ENCODE measurements around the gene FAM98C.

FAM98C gene

DNA sequence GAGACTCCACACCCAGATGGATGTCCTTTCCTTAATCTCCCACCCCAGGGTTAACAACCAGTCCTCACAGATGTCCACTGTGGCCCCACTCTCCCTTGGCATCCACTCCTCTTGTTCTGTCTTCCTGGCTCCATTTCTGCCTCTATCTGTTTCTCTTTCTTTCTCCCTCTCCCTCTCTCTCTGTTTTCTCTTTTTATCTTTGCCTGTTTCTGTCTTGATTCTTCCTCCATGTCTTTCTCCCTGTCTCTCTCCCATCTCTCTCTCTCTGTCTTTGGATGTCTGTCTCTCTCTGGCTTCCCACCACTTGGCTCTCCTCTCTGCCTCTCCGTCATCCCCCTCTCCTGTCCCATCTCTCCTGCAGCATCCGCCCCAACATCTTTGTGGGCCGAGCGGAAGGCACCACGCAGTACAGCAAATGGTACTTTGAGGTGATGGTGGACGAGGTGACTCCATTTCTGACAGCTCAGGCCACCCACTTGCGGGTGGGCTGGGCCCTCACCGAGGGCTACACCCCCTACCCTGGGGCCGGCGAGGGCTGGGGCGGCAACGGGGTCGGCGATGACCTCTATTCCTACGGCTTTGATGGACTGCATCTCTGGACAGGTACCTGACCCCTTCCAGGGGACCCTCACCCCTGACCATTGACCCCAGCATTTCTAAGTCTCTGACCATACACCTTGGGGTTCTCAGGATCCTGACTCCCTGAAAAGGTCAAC lies 55.0 kb downstream of the FAM98C start:
- DNase-seq (ENCODE audit: low read depth) = no peak

Measured in HS-27A (cell line).